Measurements from ENCODE around the gene LRRTM4. TPM values are rescaled to one million over a fixed set of nuclear protein-coding genes. Genes with fewer than 3 reads are reported as not detected.

The LRRTM4 gene
- total and polyA plus RNA-seq, 7 experiments from 2014 or later, result not detected

GRCh38 chr2:77513191-77513590 lies 9.0 kb downstream of the LRRTM4 start:
- Histone ChIP-seq H3K27ac (ENCODE audit: low read depth, low read length) (no peak overlapping the region), H3K4me1 (ENCODE audit: control insufficient read depth in 2 of 2, insufficient read depth in 2 of 2, low read length in 2 of 2) (no peaks in the 10 kb centered on the region), H3K9me3 (ENCODE audit: control insufficient read depth in 2 of 3, low read length in 3 of 3) (no peaks in the 10 kb centered on the region), H3K4me3 (ENCODE audit: low read length) (no peak overlapping the region), H3K27me3 (ENCODE audit: control insufficient read depth in 2 of 2, insufficient read depth in 2 of 2, low read length in 2 of 2) (no peaks in the 10 kb centered on the region), H3K36me3 (ENCODE audit: control insufficient read depth in 2 of 3, insufficient read depth in 3 of 3, low read length in 3 of 3) (no peaks in the 10 kb centered on the region)
- ChIA-PET CTCF (no interaction called here), POLR2A (no interaction called here)
- intact Hi-C loops (cut with micrococcal nuclease), result no loop called here
- no peak for ATAC-seq
- H3K27ac Mint-ChIP-seq, result no peak overlapping the region
- H3K36me3 Mint-ChIP-seq, result peaks cover 0 to 1% (median 0%) of the 10 kb centered on the region in 5 donors
- no peak for DNase-seq
- H3K9me3 Mint-ChIP-seq, result peaks cover 0 to 9% (median under 1%) of the 10 kb centered on the region in 11 donors
- H3K4me1 Mint-ChIP-seq, result no peaks in the 10 kb centered on the region
- no peak overlapping the region for H3K4me3 Mint-ChIP-seq
- no peaks in the 10 kb centered on the region for H3K27me3 Mint-ChIP-seq

GRCh38 chr2:77512507-77512906 lies 9.7 kb downstream of the LRRTM4 start:
- no peak for ATAC-seq
- Histone ChIP-seq H3K27ac (ENCODE audit: low read depth, low read length) (no peak overlapping the region), H3K36me3 (ENCODE audit: control insufficient read depth in 2 of 3, insufficient read depth in 3 of 3, low read length in 3 of 3) (no peaks in the 10 kb centered on the region), H3K9me3 (ENCODE audit: control insufficient read depth in 2 of 3, low read length in 3 of 3) (no peaks in the 10 kb centered on the region), H3K27me3 (ENCODE audit: control insufficient read depth in 2 of 2, insufficient read depth in 2 of 2, low read length in 2 of 2) (no peaks in the 10 kb centered on the region), H3K4me3 (ENCODE audit: low read length) (no peak overlapping the region), H3K4me1 (ENCODE audit: control insufficient read depth in 2 of 2, insufficient read depth in 2 of 2, low read length in 2 of 2) (no peaks in the 10 kb centered on the region)
- no peaks in the 10 kb centered on the region for H3K4me1 Mint-ChIP-seq
- intact Hi-C loops (cut with micrococcal nuclease), result no loop called here
- no peak for DNase-seq
- no peak overlapping the region for H3K4me3 Mint-ChIP-seq
- ChIA-PET POLR2A (no interaction called here), CTCF (no interaction called here)
- no peak overlapping the region for H3K27ac Mint-ChIP-seq
- H3K9me3 Mint-ChIP-seq, result peaks cover 0 to 5% (median 0%) of the 10 kb centered on the region in 11 donors
- no peaks in the 10 kb centered on the region for H3K27me3 Mint-ChIP-seq
- no peaks in the 10 kb centered on the region for H3K36me3 Mint-ChIP-seq

- ChIA-PET POLR2A (no interaction called here), CTCF (no interaction called here)
- H3K27me3 Mint-ChIP-seq, result no peaks in the 10 kb centered on the region
- H3K4me1 Mint-ChIP-seq, result no peaks in the 10 kb centered on the region
- peaks cover 0 to 7% (median 0%) of the 10 kb centered on the region in 11 donors for H3K9me3 Mint-ChIP-seq
- H3K4me1 ChIP-seq (ENCODE audit: control insufficient read depth in 2 of 2, insufficient read depth in 2 of 2, low read length in 2 of 2), result no peaks in the 10 kb centered on the region
- H3K36me3 ChIP-seq (ENCODE audit: control insufficient read depth in 2 of 3, insufficient read depth in 3 of 3, low read length in 3 of 3), result no peaks in the 10 kb centered on the region
- H3K36me3 Mint-ChIP-seq, result no peaks in the 10 kb centered on the region
- DNase-seq (no peak), ATAC-seq (no peak)
- no peak overlapping the region for H3K27ac Mint-ChIP-seq
- H3K9me3 ChIP-seq (ENCODE audit: control insufficient read depth in 2 of 3, low read length in 3 of 3), result no peaks in the 10 kb centered on the region
- no peak overlapping the region for H3K4me3 Mint-ChIP-seq
- intact Hi-C loops (cut with micrococcal nuclease), result no loop called here
- H3K27me3 ChIP-seq (ENCODE audit: control insufficient read depth in 2 of 2, insufficient read depth in 2 of 2, low read length in 2 of 2), result no peaks in the 10 kb centered on the region
- H3K4me3 ChIP-seq (ENCODE audit: low read length), result no peak overlapping the region
- no peak overlapping the region for H3K27ac ChIP-seq (ENCODE audit: low read depth, low read length)
Observed at GRCh38 chr2:77508511-77508910, 13.7 kb downstream of the LRRTM4 start.

GRCh38 chr2:77507657-77508056 lies 14.5 kb downstream of the LRRTM4 start:
- Histone ChIP-seq H3K36me3 (ENCODE audit: control insufficient read depth in 2 of 3, insufficient read depth in 3 of 3, low read length in 3 of 3) (no peaks in the 10 kb centered on the region), H3K4me3 (ENCODE audit: low read length) (no peak overlapping the region), H3K9me3 (ENCODE audit: control insufficient read depth in 2 of 3, low read length in 3 of 3) (no peaks in the 10 kb centered on the region), H3K27ac (ENCODE audit: low read depth, low read length) (no peak overlapping the region), H3K4me1 (ENCODE audit: control insufficient read depth in 2 of 2, insufficient read depth in 2 of 2, low read length in 2 of 2) (no peaks in the 10 kb centered on the region), H3K27me3 (ENCODE audit: control insufficient read depth in 2 of 2, insufficient read depth in 2 of 2, low read length in 2 of 2) (no peaks in the 10 kb centered on the region)
- intact Hi-C loops (cut with micrococcal nuclease), result no loop called here
- POLR2A ChIA-PET, result no interaction called here
- Mint-ChIP-seq H3K27ac (no peak overlapping the region), H3K4me1 (no peaks in the 10 kb centered on the region), H3K9me3 (peaks cover 0 to 7% (median 0%) of the 10 kb centered on the region in 11 donors), H3K36me3 (no peaks in the 10 kb centered on the region), H3K4me3 (no peak overlapping the region), H3K27me3 (no peaks in the 10 kb centered on the region)
- ATAC-seq (no peak), DNase-seq (no peak)
- CTCF ChIA-PET, result no interaction called here

GRCh38 chr2:77488141-77488540 lies 34.0 kb downstream of the LRRTM4 start:
- H3K4me3 Mint-ChIP-seq, result no peak overlapping the region

GRCh38 chr2:77487074-77487803 lies 34.9 kb downstream of the LRRTM4 start:
- Mint-ChIP-seq H3K27ac (no peak overlapping the region), H3K4me3 (no peak overlapping the region), H3K9me3 (peaks cover 0 to 10% (median 5%) of the 10 kb centered on the region in 11 donors), H3K27me3 (no peaks in the 10 kb centered on the region), H3K36me3 (no peaks in the 10 kb centered on the region), H3K4me1 (no peaks in the 10 kb centered on the region)
- H3K4me3 ChIP-seq (ENCODE audit: low read length), result no peak overlapping the region
- H3K9me3 ChIP-seq (ENCODE audit: control insufficient read depth in 2 of 3, low read length in 3 of 3), result no peaks in the 10 kb centered on the region
- no peaks in the 10 kb centered on the region for H3K4me1 ChIP-seq (ENCODE audit: control insufficient read depth in 2 of 2, insufficient read depth in 2 of 2, low read length in 2 of 2)
- no peak for DNase-seq
- H3K27me3 ChIP-seq (ENCODE audit: control insufficient read depth in 2 of 2, insufficient read depth in 2 of 2, low read length in 2 of 2), result no peaks in the 10 kb centered on the region
- H3K36me3 ChIP-seq (ENCODE audit: control insufficient read depth in 2 of 3, insufficient read depth in 3 of 3, low read length in 3 of 3), result no peaks in the 10 kb centered on the region
- ATAC-seq, result no peak
- CTCF ChIA-PET, result no interaction called here
- no peak overlapping the region for H3K27ac ChIP-seq (ENCODE audit: low read depth, low read length)
- POLR2A ChIA-PET, result no interaction called here
- intact Hi-C loops (cut with micrococcal nuclease), result no loop called here

More at GRCh38 chr2:77488141-77488540, 34.0 kb downstream of the LRRTM4 start:
- POLR2A ChIA-PET, result no interaction called here
- Mint-ChIP-seq H3K36me3 (no peaks in the 10 kb centered on the region), H3K9me3 (peaks cover 0 to 10% (median 5%) of the 10 kb centered on the region in 11 donors), H3K4me1 (no peaks in the 10 kb centered on the region), H3K27ac (no peak overlapping the region), H3K27me3 (no peaks in the 10 kb centered on the region)
- no peak overlapping the region for H3K4me3 ChIP-seq (ENCODE audit: low read length)
- DNase-seq (no peak), ATAC-seq (no peak)
- no peaks in the 10 kb centered on the region for H3K27me3 ChIP-seq (ENCODE audit: control insufficient read depth in 2 of 2, insufficient read depth in 2 of 2, low read length in 2 of 2)
- no peak overlapping the region for H3K27ac ChIP-seq (ENCODE audit: low read depth, low read length)
- H3K36me3 ChIP-seq (ENCODE audit: control insufficient read depth in 2 of 3, insufficient read depth in 3 of 3, low read length in 3 of 3), result no peaks in the 10 kb centered on the region
- no peaks in the 10 kb centered on the region for H3K4me1 ChIP-seq (ENCODE audit: control insufficient read depth in 2 of 2, insufficient read depth in 2 of 2, low read length in 2 of 2)
- CTCF ChIA-PET, result no interaction called here
- intact Hi-C loops (cut with micrococcal nuclease), result no loop called here
- no peaks in the 10 kb centered on the region for H3K9me3 ChIP-seq (ENCODE audit: control insufficient read depth in 2 of 3, low read length in 3 of 3)

- DNase-seq, result no peak
- H3K9me3 ChIP-seq (ENCODE audit: control insufficient read depth in 2 of 3, low read length in 3 of 3), result no peaks in the 10 kb centered on the region
- Mint-ChIP-seq H3K27ac (no peak overlapping the region), H3K4me1 (no peaks in the 10 kb centered on the region), H3K4me3 (no peak overlapping the region), H3K9me3 (peaks cover 0 to 16% (median 7%) of the 10 kb centered on the region in 11 donors), H3K27me3 (no peaks in the 10 kb centered on the region), H3K36me3 (no peaks in the 10 kb centered on the region)
- ChIA-PET POLR2A (no interaction called here), CTCF (no interaction called here)
- no peaks in the 10 kb centered on the region for H3K36me3 ChIP-seq (ENCODE audit: control insufficient read depth in 2 of 3, insufficient read depth in 3 of 3, low read length in 3 of 3)
- H3K27ac ChIP-seq (ENCODE audit: low read depth, low read length), result no peak overlapping the region
- no peak for ATAC-seq
- no peak overlapping the region for H3K4me3 ChIP-seq (ENCODE audit: low read length)
- intact Hi-C loops (cut with micrococcal nuclease), result no loop called here
- H3K27me3 ChIP-seq (ENCODE audit: control insufficient read depth in 2 of 2, insufficient read depth in 2 of 2, low read length in 2 of 2), result no peaks in the 10 kb centered on the region
- no peaks in the 10 kb centered on the region for H3K4me1 ChIP-seq (ENCODE audit: control insufficient read depth in 2 of 2, insufficient read depth in 2 of 2, low read length in 2 of 2)
Observed at GRCh38 chr2:77484026-77484425, 38.1 kb downstream of the LRRTM4 start.

Data from naive thymus-derived CD4-positive, alpha-beta T cell (primary cell).